Mammary epithelial cell (primary cell): ENCODE results near the gene NR3C2.

Experiments used
- CTCF ChIP-seq, 2 donors: IDR thresholded peaks in 1 of 2; conservative IDR thresholded peaks in 1 of 2; 2 replicates each; pipeline ENCODE4 v1.5.1; 2011 to 2012; ENCODE audit warnings: inconsistent platforms in 2 of 2, low read length in 2 of 2, mild to moderate bottlenecking in 2 of 2, control low read depth in 1 of 2, low read depth in 1 of 2; ENCODE audit not compliant: insufficient read depth in 1 of 2; ENCODE audit errors: extremely low read depth in 1 of 2
- EZH2 ChIP-seq: IDR thresholded peaks from 2 replicates; pipeline ENCODE4 v1.6.1; 2012; ENCODE audit warnings: low read length, inconsistent platforms, borderline replicate concordance

GRCh38 chr4:148151806-148152205 lies 290.4 kb downstream of the NR3C2 start:
- TF ChIP-seq CTCF (conservative IDR thresholded peaks at IDR 0.05 in 1 of 2, IDR thresholded peaks at IDR 0.05 in 1 of 2; ENCODE audit: extremely low read depth in 1 of 2, insufficient read depth in 1 of 2, low read depth in 1 of 2, low read length in 2 of 2) (no peak), EZH2 (no peak)
